H1 (cell line): ENCODE measurements around the gene EGFLAM. TPM values are rescaled to one million over a fixed set of nuclear protein-coding genes. Genes with fewer than 3 reads are reported as not detected.

Source experiments
- CTCF ChIA-PET: fragments of 300-600 bp; sonication (Branson Sonifier 250); formaldehyde crosslinking; loops from one replicate; lab custom pipeline; 2021; ENCODE audit not compliant: partially characterized antibody; lab: Charles Lee
- POLR2A ChIA-PET: fragments of 300-600 bp; sonication (Branson Sonifier 250); formaldehyde crosslinking; loops from one replicate; lab custom pipeline; 2021; ENCODE audit warnings: inconsistent platforms; ENCODE audit not compliant: partially characterized antibody; lab: Charles Lee
- DNase-seq, 2 experiments: peaks; one replicate each; pipeline versions ENCODE4 v3.0.0 to v3.0.0-alpha.2; 2010 to 2022; ENCODE audit warnings: low spot score in 2 of 2, low read depth in 1 of 2, mixed read lengths in 1 of 2
- FAIRE-seq: peaks from 2 replicates; lab custom pipeline; 2011; peaks lifted over from hg19 to GRCh38; lab: Jason Lieb, UNC
- H2AFZ ChIP-seq: 2 replicates; pipeline ENCODE4 v1.8.1; 2012; ENCODE audit warnings: low read length, inconsistent platforms
- H2AK5ac ChIP-seq: 2 replicates; pipeline ENCODE4 v1.6.1; 2013; ENCODE audit warnings: low read depth, low read length
- H2BK120ac ChIP-seq: replicated peaks from 2 replicates; pipeline ENCODE3; 2013; ENCODE audit warnings: low read depth, low read length, inconsistent platforms
- H2BK12ac ChIP-seq: 2 replicates; pipeline ENCODE4 v1.6.1; 2013; ENCODE audit warnings: low read depth, low read length
- H2BK15ac ChIP-seq: 2 replicates; pipeline ENCODE4 v1.6.1; 2013; ENCODE audit warnings: low read length
- H2BK20ac ChIP-seq: 2 replicates; pipeline ENCODE4 v1.6.1; 2013; ENCODE audit warnings: low read length
- H2BK5ac ChIP-seq: 2 replicates; pipeline ENCODE4 v1.6.1; 2013; ENCODE audit warnings: low read depth, low read length
- H3K14ac ChIP-seq: 2 replicates; pipeline ENCODE4 v1.6.1; 2013; ENCODE audit warnings: inconsistent platforms; ENCODE audit not compliant: insufficient read length
- H3K18ac ChIP-seq: 2 replicates; pipeline ENCODE4 v1.6.1; 2013; ENCODE audit warnings: low read length; ENCODE audit errors: extremely low read depth
- H3K23ac ChIP-seq: 2 replicates; pipeline ENCODE4 v1.6.1; 2013; ENCODE audit warnings: inconsistent platforms; ENCODE audit not compliant: insufficient read length
- H3K23me2 ChIP-seq: 2 replicates; pipeline ENCODE4 v1.6.1; 2013; ENCODE audit warnings: low read depth, low read length
- H3K27ac ChIP-seq: 2 replicates; pipeline ENCODE4 v1.6.1; 2011; ENCODE audit warnings: low read depth, low read length, inconsistent platforms
- H3K27me3 ChIP-seq, 4 experiments: replicated peaks in 1 of 4; 1 replicate in 1 of 4; 2 replicates in 3 of 4; pipeline versions ENCODE4 v1.6.1 to v1.8.1; 2011 to 2013; ENCODE audit warnings: low read length in 3 of 4, mild to moderate bottlenecking in 3 of 4, inconsistent platforms in 2 of 4, mixed read lengths in 2 of 4, moderate library complexity in 1 of 4; ENCODE audit not compliant: control insufficient read depth in 3 of 4, insufficient read depth in 3 of 4; ENCODE audit errors: extremely low read depth in 1 of 4
- H3K36me3 ChIP-seq, 4 experiments: 2 replicates each; pipeline versions ENCODE4 v1.6.1 to v1.8.1; 2011 to 2013; ENCODE audit warnings: mild to moderate bottlenecking in 4 of 4, low read length in 3 of 4, moderate library complexity in 2 of 4, control low read depth in 1 of 4, inconsistent platforms in 1 of 4; ENCODE audit not compliant: insufficient read depth in 4 of 4, control insufficient read depth in 2 of 4
- H3K4ac ChIP-seq: replicated peaks from 2 replicates; pipeline ENCODE3; 2013; ENCODE audit warnings: low read length, low read depth, mixed read lengths, inconsistent platforms; ENCODE audit not compliant: insufficient read length
- H3K4me1 ChIP-seq, 4 experiments: replicated peaks in 1 of 4; 1 replicate in 1 of 4; 2 replicates in 3 of 4; pipeline versions ENCODE4 v1.6.1 to v1.8.1; 2011 to 2013; ENCODE audit warnings: low read length in 3 of 4, inconsistent platforms in 2 of 4, mixed read lengths in 1 of 4; ENCODE audit not compliant: insufficient read depth in 4 of 4, control insufficient read depth in 3 of 4
- H3K4me2 ChIP-seq, 2 experiments: 2 replicates each; pipeline versions ENCODE4 v1.6.1 to v1.8.1; 2011 to 2013; ENCODE audit warnings: low read depth in 2 of 2, low read length in 2 of 2, control low read depth in 1 of 2, inconsistent platforms in 1 of 2, mild to moderate bottlenecking in 1 of 2; ENCODE audit not compliant: insufficient read depth in 1 of 2
- H3K4me3 ChIP-seq, 4 experiments: fragments of 200-600, 300-600 bp in 1 of 4; sonication (generic), shearing (Covaris generic), sonication (Bioruptor Twin) in 1 of 4; 2 replicates each; pipeline versions ENCODE4 v1.5.1 to v1.8.1; 2011 to 2016; ENCODE audit warnings: low read length in 4 of 4, low read depth in 3 of 4, control low read depth in 2 of 4, inconsistent platforms in 2 of 4, mild to moderate bottlenecking in 2 of 4, mixed read lengths in 1 of 4, moderate library complexity in 1 of 4; ENCODE audit not compliant: insufficient read depth in 2 of 4; ENCODE audit errors: extremely low read depth in 1 of 4
- H3K56ac ChIP-seq: replicated peaks from 2 replicates; pipeline ENCODE3; 2013; ENCODE audit warnings: low read depth, mild to moderate bottlenecking, mixed read lengths, low read length, inconsistent platforms; ENCODE audit not compliant: insufficient read length
- H3K79me1 ChIP-seq: 2 replicates; pipeline ENCODE4 v1.6.1; 2013; ENCODE audit warnings: low read depth, low read length, control low read depth
- H3K79me2 ChIP-seq, 2 experiments: 2 replicates each; pipeline versions ENCODE4 v1.6.1 to v1.8.1; 2012 to 2013; ENCODE audit warnings: low read length in 2 of 2, mild to moderate bottlenecking in 2 of 2, inconsistent platforms in 1 of 2; ENCODE audit not compliant: insufficient read depth in 2 of 2, control insufficient read depth in 1 of 2
- H3K9ac ChIP-seq, 4 experiments: replicated peaks in 1 of 4; 1 replicate in 1 of 4; 2 replicates in 3 of 4; pipeline versions ENCODE4 v1.6.1 to v1.8.1; 2011 to 2013; ENCODE audit warnings: low read depth in 3 of 4, low read length in 3 of 4, control low read depth in 2 of 4, mild to moderate bottlenecking in 2 of 4, moderate library complexity in 2 of 4, inconsistent platforms in 1 of 4; ENCODE audit errors: extremely low read depth in 1 of 4
- H3K9me3 ChIP-seq, 2 experiments: 2 replicates each; pipeline versions ENCODE4 v1.6.1 to v1.8.1; 2012 to 2013; ENCODE audit warnings: mild to moderate bottlenecking in 2 of 2, moderate library complexity in 2 of 2, control low read depth in 1 of 2, inconsistent platforms in 1 of 2, low read depth in 1 of 2, low read length in 1 of 2, mixed read lengths in 1 of 2; ENCODE audit not compliant: insufficient read depth in 2 of 2
- H4K20me1 ChIP-seq, 2 experiments: replicated peaks in 1 of 2; 2 replicates each; pipeline versions ENCODE3 to v1.8.1; 2011 to 2013; ENCODE audit warnings: inconsistent platforms in 2 of 2, low read length in 2 of 2, mild to moderate bottlenecking in 1 of 2; ENCODE audit not compliant: insufficient read depth in 2 of 2, control insufficient read depth in 1 of 2
- H4K5ac ChIP-seq: 2 replicates; pipeline ENCODE4 v1.6.1; 2013; ENCODE audit warnings: low read length, low read depth, mixed read lengths, inconsistent platforms; ENCODE audit not compliant: insufficient read length
- H4K8ac ChIP-seq: 2 replicates; pipeline ENCODE4 v1.8.0; 2013; ENCODE audit warnings: mild to moderate bottlenecking, moderate library complexity, low read length, inconsistent platforms; ENCODE audit not compliant: insufficient read depth; ENCODE audit errors: extremely low read depth
- H4K91ac ChIP-seq: replicated peaks from 2 replicates; pipeline ENCODE3; 2013; ENCODE audit warnings: low read length, mixed read lengths, inconsistent platforms; ENCODE audit not compliant: insufficient read length
- ASH2L ChIP-seq: fragments of 200-600, 300-600 bp; sonication (generic); IDR thresholded peaks from one replicate; pipeline ENCODE4 v1.7.1; 2017; ENCODE audit warnings: low read length
- ATF3 ChIP-seq: IDR thresholded peaks from 2 replicates; pipeline ENCODE4 v1.6.1; 2011; ENCODE audit warnings: low read depth, mild to moderate bottlenecking, low read length; ENCODE audit not compliant: insufficient read depth
- GTF2F1 ChIP-seq: IDR thresholded peaks from 2 replicates; pipeline ENCODE4 v1.6.1; 2012; ENCODE audit warnings: low read depth, low read length, improper control_type of control experiment, borderline replicate concordance
- MAFK ChIP-seq: IDR thresholded peaks from 2 replicates; pipeline ENCODE4 v1.6.1; 2012; ENCODE audit warnings: low read depth, mild to moderate bottlenecking, improper control_type of control experiment, low read length
- PHF8 ChIP-seq: fragments of 200-600 bp; sonication (generic); conservative IDR thresholded peaks from 2 replicates; pipeline ENCODE4 v1.7.1; 2012; ENCODE audit warnings: low read depth, mild to moderate bottlenecking, inconsistent platforms, low read length, moderate library complexity
- POU5F1 ChIP-seq: IDR thresholded peaks from 2 replicates; pipeline ENCODE4 v1.6.1; 2011; ENCODE audit warnings: low read depth, mild to moderate bottlenecking, low read length, moderate library complexity
- RAD21 ChIP-seq, 2 experiments: IDR thresholded peaks in 1 of 2; conservative IDR thresholded peaks in 1 of 2; 2 replicates each; pipeline ENCODE4 v1.6.1; 2011; ENCODE audit warnings: low read depth in 2 of 2, low read length in 2 of 2, improper control_type of control experiment in 1 of 2, inconsistent platforms in 1 of 2, mild to moderate bottlenecking in 1 of 2, moderate library complexity in 1 of 2
- SAP30 ChIP-seq: fragments of 300-600 bp; sonication (generic); IDR thresholded peaks from 2 replicates; pipeline ENCODE4 v1.7.1; 2012; ENCODE audit warnings: low read length, moderate library complexity, mild to moderate bottlenecking, inconsistent platforms; ENCODE audit not compliant: insufficient read depth, insufficient replicate concordance
- SIN3A ChIP-seq, 2 experiments: IDR thresholded peaks in 1 of 2; conservative IDR thresholded peaks in 1 of 2; 2 replicates each; pipeline ENCODE4 v1.6.1; 2011 to 2012; ENCODE audit warnings: low read length in 2 of 2, improper control_type of control experiment in 1 of 2, low read depth in 1 of 2, mild to moderate bottlenecking in 1 of 2
- SIX5 ChIP-seq: IDR thresholded peaks from 2 replicates; pipeline ENCODE4 v1.6.1; 2011; ENCODE audit warnings: mild to moderate bottlenecking, low read depth, low read length
- SP1 ChIP-seq: IDR thresholded peaks from 2 replicates; pipeline ENCODE4 v1.6.1; 2011; ENCODE audit warnings: low read depth, low read length
- SP4 ChIP-seq: IDR thresholded peaks from 2 replicates; pipeline ENCODE4 v1.6.1; 2012; ENCODE audit warnings: low read length, inconsistent platforms
- TAF7 ChIP-seq: optimal IDR thresholded peaks from 2 replicates; pipeline ENCODE3; 2011; ENCODE audit warnings: low read depth, mild to moderate bottlenecking, inconsistent platforms, low read length, moderate library complexity, borderline replicate concordance
- TCF12 ChIP-seq: IDR thresholded peaks from 2 replicates; pipeline ENCODE4 v1.6.1; 2011; ENCODE audit warnings: low read depth, mild to moderate bottlenecking, low read length
- WGBS, 2 experiments: shearing (Covaris generic) in 1 of 2; methylation state at CpG; one replicate each; pipeline versions ENCODE4 v1.1.6 to v1.1.7; 2013 to 2015; ENCODE audit warnings: low lambda C conversion rate in 2 of 2, mixed read lengths in 2 of 2, inconsistent platforms in 1 of 2, low coverage in 1 of 2, missing lambda C conversion rate in 1 of 2; ENCODE audit not compliant: insufficient replicate concordance in 2 of 2, insufficient coverage in 1 of 2, insufficient read length in 1 of 2; ENCODE audit errors: extremely low coverage in 1 of 2, missing lambda C conversion rate in 1 of 2; 5-methylcytosine and 5-hydroxymethylcytosine counted together
- polyA plus RNA-seq, 7 experiments: library from polyadenylated mRNA; depleted of rRNA in 3 of 7; stranded (reverse) in 5 of 7; unstranded in 2 of 7; fragments of >200 nt in 5 of 7; fragments of 200-250 nt in 2 of 7; gene quantifications; 1 replicate in 5 of 7; 2 replicates in 1 of 7; 4 replicates in 1 of 7; pipeline versions ENCODE4 v1.2.1 to v1.2.3, GENCODE V29; 2011 to 2013; ENCODE audit warnings: missing spikeins in 2 of 7, mixed read lengths in 2 of 7
- total RNA-seq: library from RNA; stranded (reverse); fragmentation: NEBNext Ultra II Directional; extraction: Animal tissue kit (Norgen Biotek cat#: 25700); gene quantifications from 2 replicates; pipeline ENCODE4 v1.2.1, GENCODE V29; 2021

Gene EGFLAM
- total and polyA plus RNA-seq, 2 of the 8 experiments (the other 6 are each of a cell fraction or from before 2014, with no cell fraction given), result 0.20 to 0.24 TPM

- no peak for FAIRE-seq
- TF ChIP-seq POU5F1 (no peak), SAP30 (no peak), SIX5 (no peak), GTF2F1 (no peak), ASH2L (no peak), ATF3 (no peak), SP4 (no peak), TAF7 (no peak), PHF8 (no peak), SIN3A (conservative IDR thresholded peaks at IDR 0.05 in 1 of 2, IDR thresholded peaks at IDR 0.05 in 1 of 2; ENCODE audit: low read depth in 1 of 2, low read length in 2 of 2) (no peak), RAD21 (IDR thresholded peaks at IDR 0.05 in 1 of 2, conservative IDR thresholded peaks at IDR 0.05 in 1 of 2; ENCODE audit: low read depth in 2 of 2, low read length in 2 of 2) (no peak), TCF12 (no peak), MAFK (no peak), SP1 (no peak)
Observed at GRCh38 chr5:38291355-38291754, 33.0 kb downstream of the EGFLAM start.

More at GRCh38 chr5:38291355-38291754, 33.0 kb downstream of the EGFLAM start:
- no peaks in the 10 kb centered on the region for H3K23me2 ChIP-seq
- H2BK15ac ChIP-seq, result no peak overlapping the region
- no peak overlapping the region for H4K8ac ChIP-seq
- H3K4me3 ChIP-seq, result no peak overlapping the region
- no peaks in the 10 kb centered on the region for H3K36me3 ChIP-seq
- H4K5ac ChIP-seq, result no peak overlapping the region
- no peak overlapping the region for H3K9ac ChIP-seq
- no peak overlapping the region for H2BK5ac ChIP-seq
- H3K79me2 ChIP-seq, result no peaks in the 10 kb centered on the region
- WGBS, 2 experiments, result 95% methylated on average over 2 of the region's 2 CpGs; no CpG with 5 or more reads in 1 of the 2 experiments
- H3K4ac ChIP-seq, result no peak overlapping the region
- no peak overlapping the region for H3K56ac ChIP-seq
- no peak overlapping the region for H2AFZ ChIP-seq
- no peaks in the 10 kb centered on the region for H4K20me1 ChIP-seq
- H3K79me1 ChIP-seq, result no peaks in the 10 kb centered on the region
- ChIA-PET POLR2A (no interaction called here), CTCF (interaction anchor here (1.0 to 1.2 kb wide), 2 partner anchors 12 to 18 kb away, joined by 3 read pairs; no protein-coding TSS in a partner anchor)
- DNase-seq, result no peak
- no peak overlapping the region for H4K91ac ChIP-seq
- H2AK5ac ChIP-seq, result no peak overlapping the region
- H2BK20ac ChIP-seq, result no peak overlapping the region
- H3K4me1 ChIP-seq, result no peaks in the 10 kb centered on the region
- H3K4me2 ChIP-seq, result no peak overlapping the region
- H3K23ac ChIP-seq, result no peak overlapping the region
- no peak overlapping the region for H2BK12ac ChIP-seq
- no peak overlapping the region for H3K18ac ChIP-seq
- H3K9me3 ChIP-seq, result no peaks in the 10 kb centered on the region; a peak in 1 of 4 replicates
- no peaks in the 10 kb centered on the region for H3K27me3 ChIP-seq
- no peak overlapping the region for H3K27ac ChIP-seq
- no peak overlapping the region for H3K14ac ChIP-seq
- no peak overlapping the region for H2BK120ac ChIP-seq
